HG03280 (cell line): Measurements from ENCODE around the gene NAT9.

Experiments
- ATAC-seq: cut with Tn5 transposase; IDR thresholded peaks from one replicate; pipeline ENCODE4 v1.9.1; 2021; ENCODE audit warnings: mild to moderate bottlenecking, moderate library complexity; ENCODE audit not compliant: unreplicated experiment

The NAT9 gene

GRCh38 chr17:74780443-74781238, 4.5 kb upstream of the NAT9 start:
- no peak for ATAC-seq

GRCh38 chr17:74779948-74780400, 3.8 kb upstream of the NAT9 start:
- ATAC-seq: peak; percentile 37

GRCh38 chr17:74779501-74779900, 3.4 kb upstream of the NAT9 start:
- no peak for ATAC-seq

DNA sequence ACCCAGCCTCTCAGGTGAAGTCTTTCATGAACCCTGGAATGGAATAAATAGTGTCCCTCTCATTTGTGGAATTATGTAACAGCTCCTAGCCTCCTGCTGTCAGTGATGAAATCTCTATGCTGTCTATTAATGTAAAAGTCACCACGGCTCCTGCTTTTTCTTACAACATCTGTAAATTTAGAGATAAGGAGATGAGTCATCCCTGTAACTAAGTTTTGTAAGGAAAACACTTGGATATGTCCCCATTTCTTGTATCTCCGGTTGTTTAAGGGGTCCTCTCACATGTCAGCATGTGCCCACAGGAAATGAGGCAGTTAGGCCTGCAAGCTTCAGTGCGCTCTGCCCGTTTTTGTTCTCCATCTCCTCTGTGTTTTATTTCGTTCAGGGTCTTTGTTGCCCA, 2.8 kb upstream of the NAT9 start:
- no peak for ATAC-seq

GRCh38 chr17:74777901-74778515, 1.9 kb upstream of the NAT9 start:
- no peak for ATAC-seq

GRCh38 chr17:74776990-74777389, 845 bp upstream of the NAT9 start:
- no peak for ATAC-seq

GRCh38 chr17:74775409-74776043, 619 bp downstream of the NAT9 start:
- no peak for ATAC-seq

DNA sequence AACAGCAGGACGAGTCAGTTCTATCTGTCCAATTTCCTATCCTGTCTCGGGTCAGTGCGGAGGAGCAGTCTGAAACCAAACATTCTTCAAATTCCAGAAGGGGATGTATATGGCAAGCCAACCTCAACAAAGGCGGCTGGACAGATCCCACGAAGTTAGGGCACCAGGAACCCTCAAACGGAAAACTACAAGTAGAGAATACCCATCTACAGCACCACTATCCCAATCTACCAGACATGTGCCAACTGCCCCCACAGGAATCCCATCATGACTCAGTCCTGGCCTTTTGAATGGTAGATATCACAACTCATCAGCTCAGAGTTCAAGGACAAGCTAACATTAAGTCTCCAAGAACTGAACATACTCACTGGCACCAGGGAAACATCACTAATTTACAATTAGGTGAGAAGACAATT, 2.3 kb downstream of the NAT9 start:
- no peak for ATAC-seq

- ATAC-seq: no peak
These were observed 2.7 kb downstream of the NAT9 start for GRCh38 chr17:74773414-74773813.

DNA sequence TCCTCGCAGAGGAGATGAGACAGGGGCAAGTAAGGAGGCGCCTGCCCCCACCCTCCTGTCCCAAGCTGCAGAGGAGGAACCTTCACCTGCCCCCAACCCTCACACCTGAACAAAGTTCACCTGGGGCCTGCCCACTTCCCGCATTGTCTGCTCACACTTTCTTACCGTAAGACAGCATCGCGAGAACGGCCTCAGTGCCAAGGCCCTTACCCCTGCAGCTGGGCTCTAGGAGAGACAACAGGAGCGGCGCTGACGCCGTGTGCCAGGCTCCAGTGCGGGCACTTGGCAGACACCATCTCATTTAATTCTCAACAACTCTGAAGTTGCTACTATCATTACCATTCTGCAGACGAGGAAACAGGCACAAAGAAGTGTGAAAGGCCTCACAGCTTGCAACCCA, 4.1 kb downstream of the NAT9 start:
- ATAC-seq: no peak

DNA sequence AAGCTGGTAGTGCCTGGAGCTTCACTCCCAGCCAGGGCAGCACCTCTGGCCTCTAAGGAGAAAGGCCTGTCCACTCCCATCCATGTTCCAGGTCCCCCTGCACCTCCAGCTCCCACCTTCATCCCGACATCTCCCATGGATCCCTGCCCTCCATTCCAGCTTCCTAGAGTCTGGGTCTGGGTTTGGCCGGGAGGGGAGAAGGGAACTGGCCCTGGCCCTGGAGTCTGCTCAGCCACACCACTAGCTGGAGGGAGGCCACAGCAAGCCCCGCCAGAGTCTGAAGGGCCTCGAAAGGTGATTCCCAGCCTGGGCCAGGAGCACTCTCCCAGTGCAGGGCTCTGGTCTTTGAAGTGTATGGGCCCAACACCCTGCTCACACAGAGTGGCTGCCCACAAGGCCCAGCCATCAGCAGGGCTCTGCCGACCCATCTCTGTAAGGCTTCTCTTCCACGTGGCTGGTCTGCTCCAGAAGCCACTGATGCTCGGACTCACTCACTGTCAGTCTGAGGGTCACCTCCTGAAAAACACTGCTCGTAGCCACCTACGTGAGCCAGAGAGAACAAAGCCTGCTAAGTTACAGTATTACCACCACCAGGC, 4.7 kb downstream of the NAT9 start:
- ATAC-seq: no peak

DNA sequence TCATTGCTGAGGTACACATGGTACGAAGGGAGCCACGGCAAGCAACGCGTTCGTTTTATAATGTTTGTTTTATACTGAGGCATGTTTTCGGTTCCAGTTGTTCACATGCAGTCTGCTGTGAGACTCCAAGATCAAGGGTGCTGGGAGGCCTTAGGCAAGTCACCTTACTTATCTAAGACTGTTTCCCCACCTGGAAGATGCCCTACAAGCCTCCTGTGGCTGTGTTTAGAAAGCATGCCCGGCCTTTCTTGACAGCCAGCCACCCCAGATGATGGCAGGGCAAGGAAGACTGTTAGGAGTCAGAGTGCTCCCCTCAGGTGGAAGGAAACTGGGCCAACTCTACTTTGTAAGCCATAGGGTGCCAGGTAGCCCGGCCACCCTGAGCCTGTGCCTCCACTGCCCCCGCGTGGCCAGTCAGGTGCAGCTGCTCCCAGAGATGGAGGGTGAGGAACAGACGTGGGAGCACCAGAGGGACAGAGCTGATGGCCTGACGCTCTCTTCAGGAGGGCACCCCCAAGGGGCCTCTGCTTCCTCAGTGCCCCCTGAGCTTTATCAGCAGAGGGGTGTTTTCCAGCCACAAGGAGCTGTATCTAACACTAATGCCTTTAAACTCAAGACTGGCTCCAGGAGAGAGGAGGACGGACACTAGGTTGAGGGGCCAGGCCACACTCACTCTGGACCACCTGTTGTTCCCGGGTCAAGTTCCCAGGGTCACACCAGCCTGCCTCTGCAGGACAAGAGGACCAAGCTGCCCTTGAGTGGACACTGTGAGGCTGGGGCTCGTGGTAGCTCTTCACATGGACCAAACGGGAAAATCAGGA, 5.4 kb downstream of the NAT9 start:
- ATAC-seq: peak; percentile 50

DNA sequence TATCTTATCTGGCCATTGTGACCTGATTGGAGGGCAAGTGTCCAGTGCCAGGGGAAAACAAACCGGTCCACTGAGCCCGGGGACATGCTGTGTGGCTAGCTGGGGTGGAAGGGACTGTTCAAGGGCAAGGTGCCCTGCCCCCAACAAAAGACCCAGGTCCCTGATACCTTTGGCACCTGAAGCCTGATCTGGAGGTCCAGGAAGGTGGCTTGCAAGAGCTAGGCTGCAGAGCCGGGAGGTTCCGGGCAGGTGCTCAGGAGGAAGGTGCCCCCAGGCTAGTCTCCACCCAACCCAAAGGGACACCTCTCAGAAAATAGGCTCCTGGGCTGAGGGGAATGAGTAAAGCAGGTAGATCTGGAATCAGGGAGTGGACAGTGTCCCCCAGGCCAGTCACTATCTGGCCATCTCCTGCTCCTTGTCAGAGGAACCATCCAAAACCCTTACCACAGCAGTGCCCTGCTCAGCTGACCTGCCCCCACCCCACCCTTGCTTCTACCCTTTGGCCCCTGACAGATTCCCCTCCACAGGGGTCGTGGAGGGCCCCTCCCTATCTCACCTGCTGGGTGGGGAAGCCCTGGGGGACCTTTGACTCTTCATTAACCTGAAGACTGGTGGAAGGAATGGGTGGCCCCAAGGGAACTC, 6.2 kb downstream of the NAT9 start:
- no peak for ATAC-seq

DNA sequence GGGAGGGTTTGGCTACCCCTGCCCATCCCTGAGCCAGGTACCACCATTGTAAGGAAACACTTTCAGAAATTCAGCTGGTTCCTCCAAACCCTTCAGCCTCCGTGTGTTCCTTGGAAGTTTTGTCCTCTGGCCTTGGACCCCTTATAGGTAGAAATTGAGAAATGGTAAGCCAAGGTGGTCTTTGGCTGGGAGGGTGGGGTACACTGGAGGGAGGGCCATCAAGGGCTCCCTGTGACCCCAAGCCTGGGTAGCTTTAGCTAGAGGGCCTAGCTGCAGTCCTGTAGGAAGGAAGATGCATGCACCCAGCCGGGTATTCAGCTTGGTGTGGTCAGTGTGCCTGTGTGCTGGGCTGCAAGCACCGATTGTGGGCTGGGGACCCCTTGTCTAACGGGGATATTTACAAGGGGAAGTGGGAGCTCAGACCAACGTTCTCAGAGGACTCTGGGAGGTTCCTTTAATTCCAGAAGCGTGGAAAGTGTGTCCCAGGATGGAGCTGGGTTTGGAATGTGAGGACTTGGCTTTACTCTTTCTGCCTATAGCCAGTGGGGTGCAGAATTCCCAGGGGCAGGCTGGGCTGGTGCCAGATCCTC, 6.8 kb downstream of the NAT9 start:
- no peak for ATAC-seq

- ATAC-seq: no peak
These were observed 7.4 kb downstream of the NAT9 start for GRCh38 chr17:74768763-74769114.

DNA sequence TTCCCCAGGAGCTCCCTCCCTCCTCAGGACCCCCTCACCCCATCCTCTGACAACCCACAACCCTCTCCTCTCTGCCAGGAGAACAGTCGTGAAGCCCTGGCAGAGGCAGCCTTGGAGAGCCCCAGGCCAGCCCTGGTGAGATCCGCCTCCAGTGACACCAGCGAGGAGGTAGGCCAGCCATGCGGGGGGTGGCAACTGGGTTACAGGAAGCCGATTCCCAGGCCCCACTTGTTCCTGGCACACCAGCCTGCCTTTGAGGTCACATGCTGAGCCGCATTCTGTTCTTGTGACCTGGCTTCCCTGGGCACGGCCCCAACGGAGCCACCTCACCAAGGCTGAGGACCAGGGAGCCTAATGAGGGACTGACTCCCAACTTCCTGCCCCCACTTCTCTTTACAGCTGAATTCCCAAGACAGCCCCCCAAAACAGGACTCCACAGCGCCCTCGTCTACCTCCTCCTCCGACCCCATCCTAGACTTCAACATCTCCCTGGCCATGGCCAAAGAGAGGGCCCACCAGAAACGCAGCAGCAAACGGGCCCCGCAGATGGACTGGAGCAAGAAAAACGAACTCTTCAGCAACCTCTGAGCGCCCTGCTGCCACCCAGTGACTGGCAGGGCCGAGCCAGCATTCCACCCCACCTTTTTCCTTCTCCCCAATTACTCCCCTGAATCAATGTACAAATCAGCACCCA, 7.9 kb downstream of the NAT9 start:
- ATAC-seq: no peak

DNA sequence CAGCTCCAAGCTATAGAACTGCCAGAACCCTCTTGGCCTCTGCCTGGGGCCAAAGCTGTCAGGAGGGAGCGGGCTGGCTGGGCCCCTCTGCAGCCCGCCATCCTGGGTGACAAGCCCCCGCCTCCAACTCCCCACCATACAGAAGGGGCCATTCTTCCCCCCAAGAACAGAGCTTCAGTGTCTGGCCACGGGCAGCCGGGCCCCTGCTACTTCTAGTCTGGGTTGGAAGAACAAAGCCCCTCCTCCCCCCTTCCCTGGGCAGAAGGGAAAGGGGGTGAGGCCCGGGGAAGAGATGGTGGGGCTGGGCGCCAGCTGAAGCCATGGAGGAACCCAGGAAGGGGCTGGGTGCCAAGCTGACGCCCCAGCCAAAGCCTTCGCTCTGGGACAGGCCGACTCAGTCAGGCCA, 9.0 kb downstream of the NAT9 start:
- no peak for ATAC-seq

DNA sequence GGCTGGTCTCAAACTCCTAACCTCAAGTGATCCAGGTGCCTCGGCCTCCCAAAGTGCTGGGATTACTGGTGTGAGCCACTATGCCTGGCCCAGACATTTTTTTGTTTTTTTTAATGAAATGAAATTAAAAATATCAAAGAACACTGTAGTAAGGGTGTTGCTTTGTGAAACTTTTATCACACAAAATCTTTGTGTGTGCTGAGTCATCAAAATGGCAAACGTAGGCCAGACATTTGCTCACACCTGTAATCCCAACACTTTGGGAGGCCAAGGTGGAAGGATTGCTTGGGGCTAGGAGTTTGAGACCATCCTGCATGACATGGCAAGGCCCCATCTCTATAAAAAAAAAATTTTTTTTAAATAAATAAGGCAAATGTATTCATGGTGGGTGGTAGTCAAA, 9.7 kb downstream of the NAT9 start:
- ATAC-seq: no peak

DNA sequence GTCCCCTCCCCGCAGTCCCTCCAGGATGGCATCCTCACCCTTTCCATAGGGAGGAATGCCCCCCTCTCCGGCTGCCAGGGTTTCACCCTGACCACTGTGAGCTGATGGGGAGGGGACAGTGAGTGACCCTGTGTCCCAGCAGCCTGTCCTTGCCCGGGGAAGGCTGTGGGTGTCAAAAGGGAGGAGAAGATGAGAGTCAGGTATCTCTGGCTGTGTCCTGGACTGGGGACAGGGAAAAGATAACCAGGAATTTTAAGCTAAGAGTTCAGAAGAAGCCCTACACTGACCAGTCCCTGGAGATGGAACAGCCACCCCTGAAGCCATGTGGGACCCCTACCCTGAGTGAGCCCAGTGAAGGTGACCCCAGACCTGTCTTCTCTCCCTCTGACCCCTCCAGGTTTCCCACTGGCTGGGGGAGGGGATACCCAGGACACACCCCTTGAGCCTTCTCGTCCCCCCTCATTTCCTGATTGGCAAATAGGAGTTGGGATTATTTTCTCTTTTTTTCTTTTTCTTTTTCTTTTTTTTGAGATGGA, 11.3 kb downstream of the NAT9 start:
- no peak for ATAC-seq
